Stimulated activated CD8-positive, alpha-beta memory T cell treated with anti-CD3 and anti-CD28 coated beads, Interleukin-4, amount 100 ng/mL, for 4 hours (primary cell): ENCODE measurements around the gene DDAH1.
A peak's percentile ranks its signal among the peaks of the same experiment; 100 is the strongest.

Source experiments
- DNase-seq, 2 donors: peaks; one replicate each; pipeline ENCODE4 v3.0.0-alpha.2; 2020; ENCODE audit warnings: low read depth in 2 of 2, low spot score in 1 of 2

The DDAH1 gene

DNA sequence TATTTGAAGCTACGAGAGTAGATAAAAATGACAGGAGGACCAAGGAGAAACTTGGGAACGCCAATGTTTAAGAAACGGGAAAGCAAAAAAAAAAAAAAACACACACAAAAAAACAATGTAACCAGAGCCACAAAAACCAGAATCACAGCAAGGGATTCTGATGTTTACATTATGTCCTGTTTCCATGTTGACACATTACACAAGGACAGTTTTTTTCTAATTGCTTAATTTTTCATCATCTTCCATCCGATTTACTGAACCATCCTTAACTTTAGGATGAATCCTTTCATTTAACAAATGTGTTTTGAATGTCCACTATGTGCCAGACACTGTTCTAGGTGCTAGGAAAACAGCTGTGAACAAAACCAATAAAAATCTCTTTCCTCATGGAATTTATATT, 187.2 kb downstream of the DDAH1 start:
- DNase-seq: no peak

DNA sequence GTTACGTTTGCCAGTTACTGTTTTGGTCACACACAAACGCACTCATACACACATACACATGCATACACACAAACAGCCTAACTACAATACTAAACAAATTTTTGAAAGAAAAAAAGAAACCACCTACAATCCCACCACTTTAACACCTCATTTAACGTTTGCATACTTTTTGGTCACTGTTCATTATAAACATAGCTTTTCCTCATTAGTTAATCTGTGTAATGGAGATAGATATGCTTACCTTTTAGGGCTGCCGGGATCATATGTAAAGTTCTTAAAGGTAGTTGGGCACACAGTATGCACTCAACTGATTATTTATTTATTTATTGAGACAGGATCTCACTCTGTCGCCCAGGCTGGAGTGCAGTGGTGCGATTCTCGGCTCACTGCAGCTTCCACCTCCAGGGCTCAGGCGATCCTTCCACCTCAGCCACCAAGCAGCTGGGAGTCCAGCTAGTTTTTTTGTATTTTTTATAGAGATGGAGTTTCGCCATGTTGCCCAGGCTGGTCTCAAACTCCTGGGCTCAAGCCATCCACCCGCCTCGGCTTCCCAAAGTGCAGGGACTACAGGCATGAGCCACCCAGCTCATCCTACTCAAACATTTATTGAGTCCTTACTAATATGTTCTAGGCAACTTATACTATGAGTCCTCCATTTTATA, 187.8 kb downstream of the DDAH1 start:
- DNase-seq: no peak

GRCh38 chr1:85276215-85276977, 188.6 kb downstream of the DDAH1 start, which contains the start of gene BCL10:
BCL10 (minus strand) TSS chr1:85276632; CDS start chr1:85276352, 280 bp downstream.
- DNase-seq: peak; percentile 90 to 93

DNA sequence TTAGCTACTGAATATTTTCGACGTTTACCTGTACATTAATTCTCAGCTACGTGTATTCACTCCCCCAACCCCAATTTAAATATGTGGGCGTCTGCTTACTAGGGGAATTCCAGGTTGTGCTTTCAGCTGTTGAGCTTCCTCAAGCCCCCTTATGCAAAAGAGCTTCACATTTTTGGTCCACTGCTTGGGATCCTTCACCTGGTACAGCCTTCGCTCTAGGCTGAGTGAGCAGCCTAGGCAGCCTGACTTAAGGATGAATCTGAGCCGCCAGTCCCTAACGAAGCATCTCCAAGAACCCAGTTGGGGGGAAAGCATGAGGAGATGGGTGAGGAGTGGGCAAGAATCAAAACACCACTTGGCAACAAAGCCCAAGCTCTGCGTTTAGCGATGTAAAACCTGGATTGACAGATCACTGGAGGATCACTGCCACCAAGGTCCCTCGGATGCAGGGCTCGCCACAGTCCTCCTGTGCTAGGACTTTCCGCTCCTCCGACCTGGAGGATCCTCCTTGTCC, 189.2 kb downstream of the DDAH1 start:
- DNase-seq: no peak

DNA sequence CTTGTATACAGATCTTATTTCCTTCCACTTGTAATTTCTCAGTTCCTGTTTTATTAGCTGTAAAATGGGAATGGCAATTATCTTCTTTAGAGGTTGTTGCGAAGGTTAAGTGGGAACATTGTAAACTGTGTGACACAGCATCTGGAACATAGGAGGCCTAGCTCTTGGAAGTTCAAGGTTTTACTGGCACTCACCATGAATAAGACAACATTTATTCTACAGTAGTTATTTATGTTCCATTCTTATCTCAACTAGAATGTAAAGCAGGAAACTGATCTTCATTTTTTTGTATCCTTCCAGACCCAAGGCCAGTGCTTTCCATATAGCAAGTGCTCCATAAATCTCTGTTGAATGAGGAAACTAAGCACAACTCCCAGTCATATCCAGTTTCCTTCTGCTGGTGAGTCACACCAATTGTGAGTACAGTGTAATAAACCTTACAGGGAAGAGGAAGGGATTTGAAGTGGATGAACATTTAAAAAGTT, 189.9 kb downstream of the DDAH1 start:
- no peak for DNase-seq

- DNase-seq: no peak
Measured at GRCh38 chr1:85273397-85273796, 191.6 kb downstream of the DDAH1 start.

DNA sequence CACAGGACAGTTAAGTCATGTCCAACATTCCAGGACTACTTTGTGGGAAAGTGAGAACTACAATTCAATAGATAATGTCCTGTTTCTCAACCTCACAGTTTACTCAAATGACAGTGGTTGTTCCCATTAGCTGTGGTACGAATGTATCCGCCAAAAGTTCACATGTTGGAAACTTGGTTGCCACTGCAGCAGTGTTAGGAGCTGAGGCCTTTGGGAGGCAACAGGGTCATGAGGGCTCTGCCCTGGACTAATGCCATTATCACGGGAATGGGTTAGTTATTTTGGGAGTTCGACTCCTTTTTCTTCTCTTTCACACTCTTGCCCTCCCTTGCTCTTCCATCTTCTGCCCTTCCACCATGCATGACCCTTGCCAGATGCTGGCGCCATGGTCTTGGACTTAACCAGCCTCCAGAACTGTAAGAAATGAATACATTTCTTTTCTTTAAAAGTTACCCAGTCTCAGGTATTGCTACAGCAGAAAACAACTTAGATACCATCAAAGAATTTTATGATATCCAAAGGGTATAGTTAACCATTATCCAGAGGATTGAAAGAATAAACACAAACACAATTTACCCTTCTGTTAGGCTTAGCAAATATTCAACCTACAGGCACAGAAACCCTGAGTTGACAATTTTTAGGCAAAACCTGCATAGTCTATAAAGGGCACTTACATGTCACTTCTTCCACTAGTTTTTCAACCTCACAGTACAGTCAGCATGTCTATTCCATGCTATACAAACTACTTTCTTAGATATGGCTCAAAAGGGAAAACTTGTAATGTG, 196.0 kb downstream of the DDAH1 start:
- no peak for DNase-seq
